NCI-H510A treated with DMSO at 0.1 percent for 48 hours (cell line): Measurements from ENCODE around the gene TARM1.
"Not testable (repeated sequence)": the region's sequence is repeated elsewhere in the genome, so short reads cannot be mapped to it uniquely, and the experiment has no call there.

Experiments
- DNase-seq: peaks from one replicate; lab custom pipeline; 2025; lab: John Stamatoyannopoulos, UW

The TARM1 gene

DNA sequence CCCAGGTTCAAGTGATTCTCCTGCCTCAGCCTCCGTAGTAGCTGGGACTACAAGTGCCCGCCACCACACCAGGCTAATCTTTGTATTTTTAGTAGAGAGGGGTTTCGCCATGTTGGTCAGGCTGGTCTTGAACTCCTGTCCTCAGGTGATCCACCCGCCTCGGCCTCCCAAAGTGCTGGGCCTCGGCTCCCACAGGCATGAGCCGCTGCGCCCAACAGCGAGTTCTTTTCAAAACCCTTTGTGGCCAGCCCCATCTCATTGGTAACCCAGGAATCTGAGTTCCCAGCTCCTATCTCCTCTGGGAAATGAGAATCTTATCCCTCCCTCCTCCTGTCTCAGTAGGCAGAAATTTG is 18.7 kb upstream of the TARM1 start:
- not testable (repeated sequence) for DNase-seq

DNA sequence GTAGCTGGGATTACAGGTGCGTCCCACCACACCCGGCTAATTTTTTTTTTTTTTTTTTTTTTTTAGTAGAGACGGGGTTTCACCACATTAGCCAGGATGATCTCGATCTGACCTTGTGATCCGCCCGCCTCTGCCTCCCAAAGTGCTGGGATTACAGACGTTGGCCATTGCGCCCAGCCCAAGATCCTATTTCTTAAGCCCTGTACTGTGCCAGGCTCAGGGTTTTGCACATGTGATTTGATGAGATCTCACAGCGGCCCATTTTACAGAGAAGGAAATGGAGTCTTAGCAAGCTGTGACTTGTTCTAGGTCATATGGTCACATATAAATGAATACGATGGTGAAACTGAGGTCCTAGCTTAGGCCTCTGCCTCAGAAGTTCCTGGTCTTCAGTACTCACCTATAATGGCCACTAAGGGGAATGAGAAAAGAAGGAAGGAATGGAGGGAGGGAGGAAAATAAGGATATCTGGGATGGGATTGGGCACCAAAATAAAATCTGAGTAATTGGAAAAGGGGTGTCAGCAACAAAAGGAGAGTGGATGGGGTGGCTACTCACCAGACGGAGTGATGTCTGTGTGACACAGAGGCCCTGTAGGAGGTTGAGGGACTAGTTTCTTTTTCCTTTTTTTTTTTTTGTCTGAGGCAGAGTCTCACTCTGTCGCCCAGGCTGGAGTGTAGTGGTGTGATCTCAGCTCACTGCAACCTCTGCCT is 18.2 kb upstream of the TARM1 start:
- no peak for DNase-seq

DNA sequence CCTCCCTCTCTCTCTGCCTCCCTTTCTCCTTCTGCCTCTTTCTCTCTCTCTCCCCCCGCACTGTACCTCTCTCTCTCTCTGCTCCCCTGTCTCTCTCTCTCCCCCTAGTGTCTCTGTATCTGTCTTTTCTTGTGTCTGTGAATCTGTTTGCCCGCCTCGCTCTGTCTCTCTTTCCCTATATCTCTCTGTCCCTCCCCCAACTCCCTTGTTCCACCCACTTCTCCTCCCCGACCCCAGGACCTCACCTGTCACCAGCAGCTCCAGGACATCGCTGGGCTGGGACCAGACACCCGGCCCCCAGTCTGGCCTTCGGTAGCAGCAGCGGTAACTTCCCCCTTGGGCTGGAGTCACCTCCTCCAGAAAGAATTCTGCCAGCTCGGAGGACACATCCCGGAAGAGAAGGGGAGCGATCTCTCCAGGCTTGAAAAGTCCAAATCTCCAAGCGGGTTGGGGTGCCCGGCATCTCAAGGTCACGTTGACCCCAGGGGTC is 15.5 kb upstream of the TARM1 start:
- DNase-seq = no peak

DNA sequence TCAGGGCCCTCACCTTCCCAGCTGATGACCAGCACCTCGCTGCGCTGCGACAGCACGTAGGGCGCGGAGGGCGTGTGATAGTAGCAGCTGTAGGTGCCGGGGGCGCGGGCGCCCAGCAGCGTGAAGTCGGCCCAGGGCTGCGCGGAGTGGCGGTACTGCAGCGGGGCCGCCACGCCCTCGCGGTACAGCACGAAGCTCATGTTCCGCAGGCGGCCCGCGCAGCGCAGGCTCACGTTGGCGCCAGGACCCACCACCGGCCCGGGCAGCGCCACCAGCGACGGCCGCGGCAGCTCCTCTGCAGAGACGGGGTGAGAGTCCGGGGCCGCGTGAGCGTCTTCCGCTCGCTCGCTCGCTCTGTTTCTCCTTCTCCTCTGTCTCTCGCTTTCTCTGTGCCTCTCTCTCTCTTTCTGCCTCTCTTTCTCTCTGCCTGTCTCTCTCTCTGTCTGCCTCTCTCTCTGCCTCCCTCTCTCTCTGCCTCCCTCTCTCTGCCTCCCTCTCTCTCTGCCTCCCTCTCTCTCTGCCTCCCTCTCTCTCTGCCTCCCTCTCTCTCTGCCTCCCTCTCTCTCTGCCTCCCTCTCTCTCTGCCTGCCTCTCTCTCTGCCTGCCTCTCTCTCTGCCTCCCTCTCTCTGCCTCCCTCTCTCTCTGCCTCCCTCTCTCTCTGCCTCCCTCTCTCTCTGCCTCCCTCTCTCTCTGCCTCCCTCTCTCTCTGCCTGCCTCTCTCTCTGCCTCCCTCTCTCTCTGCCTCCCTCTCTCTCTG is 14.9 kb upstream of the TARM1 start:
- not testable (repeated sequence) for DNase-seq

DNA sequence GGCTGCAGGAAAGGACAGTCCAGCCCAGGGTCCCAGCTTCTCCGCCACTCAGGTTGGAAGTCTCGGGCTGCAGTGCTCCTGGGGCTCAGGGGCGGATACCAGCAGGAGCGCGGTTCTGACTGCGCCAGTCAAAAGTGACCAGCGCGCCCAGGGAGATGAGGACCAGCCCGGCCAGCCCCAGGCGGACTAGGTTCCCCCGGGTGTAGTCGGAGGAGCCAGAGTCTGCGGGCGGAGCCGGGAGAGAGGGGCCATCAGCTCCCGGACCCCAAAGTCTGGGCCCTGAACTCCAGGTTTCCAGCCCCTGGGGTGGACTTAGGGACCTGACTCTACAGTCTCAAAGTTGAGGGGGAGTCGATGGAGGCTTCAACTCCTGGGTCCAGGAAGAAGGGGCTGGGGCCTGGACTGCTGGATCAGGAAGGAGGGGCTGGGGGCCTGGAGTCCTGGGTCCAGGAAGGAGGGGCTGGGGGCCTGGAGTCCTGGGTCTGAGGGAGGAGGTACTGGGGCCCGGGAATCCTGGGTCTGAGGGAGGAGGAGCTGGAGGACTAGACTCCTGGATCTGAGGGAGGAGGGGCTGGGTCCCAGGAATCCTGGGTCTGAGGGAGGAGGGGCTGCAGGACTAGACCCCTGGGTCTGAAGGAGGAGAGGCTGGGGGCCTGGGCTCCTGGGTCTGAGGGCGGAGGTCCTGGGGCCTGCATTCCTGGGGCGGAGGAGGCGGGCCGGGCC is 14.1 kb upstream of the TARM1 start:
- DNase-seq = no peak

DNA sequence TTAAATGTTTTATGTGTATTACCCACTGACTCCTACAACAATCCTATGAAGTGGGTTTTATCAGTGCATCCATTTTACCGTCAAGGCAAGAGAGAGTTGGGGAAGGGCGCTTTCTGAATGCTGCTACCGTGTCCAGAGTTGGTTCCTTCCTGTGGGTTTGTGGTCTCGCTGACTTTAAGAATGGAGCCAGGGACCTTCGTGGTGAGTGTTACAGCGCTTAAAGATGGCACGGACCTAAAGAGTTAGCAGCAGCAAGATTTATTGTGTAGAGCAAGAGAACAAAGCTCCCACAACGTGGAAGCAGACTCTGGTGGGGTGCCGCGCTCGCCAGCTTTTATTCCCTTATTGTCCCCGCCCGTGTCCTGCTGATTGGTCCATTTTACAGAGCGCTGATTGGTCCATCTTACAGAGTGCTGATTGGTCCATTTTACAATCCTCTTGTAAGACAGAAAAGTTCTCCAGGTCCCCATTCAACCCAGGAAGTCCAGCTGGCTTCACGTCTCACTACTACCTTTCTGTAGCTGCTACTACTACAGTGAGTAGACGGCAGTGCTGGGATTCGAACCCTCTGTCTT is 13.3 kb upstream of the TARM1 start:
- no peak for DNase-seq

DNA sequence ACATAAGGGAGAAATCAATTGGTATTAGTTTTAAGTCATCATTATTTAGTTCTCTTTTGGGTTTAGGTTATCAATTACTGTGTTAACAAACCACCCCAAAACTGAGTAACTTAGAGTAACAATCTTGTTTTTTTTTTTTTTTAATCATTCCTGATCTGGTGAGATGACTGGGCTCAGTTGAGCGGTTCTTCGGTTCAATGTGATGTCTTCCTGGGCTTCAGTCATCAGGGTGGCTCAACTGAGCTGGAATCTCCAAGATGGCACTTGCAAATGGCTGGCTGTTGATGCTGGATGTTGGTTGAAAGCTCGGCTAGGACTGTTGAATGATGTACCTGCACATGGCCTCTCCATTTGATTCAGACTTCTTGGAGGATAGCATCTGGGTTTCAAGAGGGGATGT is 3.2 kb upstream of the TARM1 start:
- DNase-seq = no peak

DNA sequence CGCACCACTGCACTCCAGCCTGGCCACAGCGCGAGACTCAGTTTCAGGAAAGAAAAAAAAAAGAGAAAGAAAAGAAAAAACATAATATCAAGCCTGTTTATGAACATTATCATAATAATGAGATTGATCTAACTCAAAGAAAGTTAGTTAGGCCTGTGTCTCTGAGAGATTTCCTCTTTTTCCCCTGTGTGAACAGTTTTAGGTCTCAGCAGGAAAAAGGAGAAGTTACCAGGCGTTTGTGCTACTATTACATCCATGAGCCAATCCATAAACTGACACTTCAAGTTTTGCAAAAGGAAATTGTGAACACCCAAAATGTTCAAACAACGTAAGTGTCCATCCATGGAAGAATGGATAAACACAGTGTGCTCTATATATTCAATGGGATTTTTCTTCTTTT is 3.8 kb downstream of the TARM1 start:
- DNase-seq = no peak

DNA sequence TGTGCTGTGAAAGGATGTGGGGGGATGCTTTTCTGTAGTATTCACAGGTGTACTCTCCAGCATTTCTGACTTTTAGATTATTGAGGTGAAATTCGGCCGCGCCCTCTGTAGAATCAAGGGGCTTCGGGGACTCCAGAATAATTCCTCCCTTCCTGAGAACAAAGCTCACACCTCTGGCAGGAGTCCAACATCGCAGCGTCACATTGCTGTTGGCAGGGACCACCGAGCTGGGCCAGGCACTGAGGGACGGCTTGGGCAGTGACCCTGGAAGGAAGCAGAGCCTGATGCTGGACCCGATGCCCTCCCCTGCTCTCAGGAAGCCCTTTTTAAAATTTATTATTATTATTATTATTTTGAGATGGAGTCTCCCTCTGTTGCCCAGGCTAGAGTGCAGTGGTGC is 6.3 kb downstream of the TARM1 start:
- DNase-seq = no peak

DNA sequence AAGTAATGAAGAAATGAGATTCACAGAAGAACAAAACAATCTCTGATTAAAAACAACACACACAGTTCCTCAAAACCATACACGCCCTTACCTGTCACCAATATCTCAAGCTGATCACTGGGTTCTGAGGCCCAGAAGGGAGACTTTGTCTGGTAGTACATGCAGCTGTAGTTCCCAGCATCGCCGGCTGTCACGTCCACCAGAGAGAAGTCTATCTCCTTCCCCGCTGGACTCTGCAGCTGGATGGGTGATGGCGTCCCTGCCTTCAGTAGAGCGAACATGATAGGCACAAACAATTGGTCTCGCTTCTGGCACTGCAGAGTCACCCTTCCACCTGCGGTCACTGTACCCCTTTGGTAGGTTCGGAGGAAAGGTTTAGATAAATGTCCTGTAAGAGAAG is 7.3 kb downstream of the TARM1 start:
- no peak for DNase-seq

DNA sequence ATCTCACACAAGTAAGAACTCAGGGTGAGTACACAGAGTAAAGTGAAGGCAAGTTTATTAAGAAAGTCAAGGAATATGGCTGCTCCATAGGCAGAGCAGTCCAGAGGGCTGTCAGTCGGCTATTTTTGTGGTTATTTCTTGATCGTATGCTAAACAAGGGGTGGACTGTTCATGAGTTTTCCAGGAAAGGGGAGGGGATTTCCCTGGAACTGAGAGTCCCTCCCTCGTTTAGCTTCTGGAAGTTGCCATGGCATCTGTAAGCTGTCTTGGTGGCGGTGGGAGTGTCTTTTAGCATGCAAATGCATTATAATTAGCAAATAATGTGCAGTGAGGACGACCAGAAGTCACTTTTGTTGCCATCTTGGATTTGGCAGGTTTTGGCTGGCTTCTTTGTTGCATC is 11.7 kb downstream of the TARM1 start:
- no peak for DNase-seq

DNA sequence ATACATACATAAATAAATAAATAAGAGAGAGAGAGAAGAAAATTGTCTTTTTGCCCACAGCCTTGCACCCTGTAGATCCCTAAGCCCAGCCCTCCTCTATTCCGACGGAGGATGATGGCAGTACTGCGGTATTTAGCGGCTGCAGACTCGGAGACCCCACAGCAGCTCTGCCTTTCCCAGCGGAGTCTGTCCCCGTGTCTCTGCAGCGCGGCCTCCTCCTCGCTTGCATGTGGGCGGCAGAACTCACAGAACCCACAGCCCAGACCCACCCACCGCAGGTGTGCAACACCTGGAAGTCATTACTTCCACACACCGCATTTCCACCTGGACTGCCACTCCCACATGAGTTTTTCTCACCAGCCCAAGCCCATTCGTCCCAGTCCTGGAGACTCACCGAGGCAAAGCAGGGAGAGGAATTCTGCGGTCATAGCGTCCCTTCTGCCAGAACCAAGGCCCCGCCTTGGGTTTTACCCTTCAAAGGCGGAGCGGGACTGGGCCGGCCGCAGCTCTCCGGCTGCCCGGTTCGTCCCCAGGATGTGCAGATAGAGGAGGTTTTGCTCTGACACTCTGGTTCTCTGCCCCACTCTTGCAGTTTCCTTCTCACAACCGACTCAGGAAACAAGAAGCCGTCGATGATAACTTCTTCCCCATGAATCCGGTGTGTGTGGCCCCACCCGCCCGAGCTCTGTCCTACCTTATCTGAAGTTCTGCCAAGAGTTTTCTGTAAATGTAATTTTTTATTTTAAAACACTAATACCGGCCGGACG is 17.6 kb downstream of the TARM1 start, which contains the start of gene VSTM1:
VSTM1 (minus strand) TSS at position 548 of the 767 bp plus-strand sequence; CDS start at position 428, 120 bp downstream.
- DNase-seq = no peak

DNA sequence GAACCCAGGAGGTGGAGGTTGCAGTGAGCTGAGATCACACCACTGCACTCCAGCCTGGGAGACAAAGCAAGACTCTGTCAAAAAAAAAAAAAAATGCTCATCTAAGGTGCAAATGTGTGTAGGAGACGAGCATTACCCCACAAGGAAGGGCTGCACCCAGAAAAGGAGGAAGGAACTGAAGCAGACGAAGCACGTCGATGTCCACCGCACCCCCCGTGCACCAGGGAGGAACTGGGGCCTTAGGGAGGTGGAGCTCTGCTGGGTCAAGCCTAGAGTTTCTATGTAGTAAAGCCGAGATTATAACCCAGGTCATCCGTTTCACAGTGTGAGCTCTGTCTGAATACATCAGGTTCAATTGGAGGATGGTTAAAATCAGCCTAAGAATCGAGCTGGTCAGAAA is 18.5 kb downstream of the TARM1 start:
- DNase-seq = no peak

DNA sequence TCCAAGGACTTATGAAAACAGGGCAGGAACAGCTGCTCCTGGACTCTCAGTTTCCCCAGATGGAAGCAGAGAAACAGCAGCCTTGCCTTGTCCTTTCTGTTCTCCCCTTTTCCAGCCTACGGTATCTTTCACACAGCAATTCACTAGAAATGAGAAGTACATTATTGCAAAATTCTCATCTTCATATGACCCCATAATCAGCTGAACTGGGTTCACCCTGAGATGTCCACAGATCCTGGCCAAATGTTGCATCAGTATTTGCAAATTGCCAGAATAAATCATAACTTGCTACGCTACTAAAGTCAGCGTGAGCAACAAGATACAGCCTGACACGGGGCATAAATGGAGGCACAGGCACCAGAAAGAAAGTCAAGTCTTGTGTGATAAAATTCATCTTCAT is 33.5 kb downstream of the TARM1 start:
- no peak for DNase-seq

DNA sequence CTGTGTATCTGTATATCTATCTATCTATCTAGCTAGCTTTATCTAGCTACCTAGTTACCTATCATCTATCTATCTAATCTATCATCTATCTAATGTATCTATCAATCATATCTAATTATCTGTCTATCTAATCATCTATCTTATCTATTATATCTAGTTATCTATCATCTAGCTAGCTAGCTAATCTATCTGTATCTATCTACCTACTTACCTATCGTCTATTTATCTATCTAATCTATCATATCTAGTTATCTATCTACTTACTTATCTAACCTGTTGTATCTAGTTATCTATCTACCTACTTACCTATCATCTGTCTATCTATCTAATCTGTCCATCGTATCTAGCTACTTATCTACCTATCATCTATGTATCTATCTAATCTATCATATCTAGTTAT is 35.4 kb downstream of the TARM1 start:
- no peak for DNase-seq

DNA sequence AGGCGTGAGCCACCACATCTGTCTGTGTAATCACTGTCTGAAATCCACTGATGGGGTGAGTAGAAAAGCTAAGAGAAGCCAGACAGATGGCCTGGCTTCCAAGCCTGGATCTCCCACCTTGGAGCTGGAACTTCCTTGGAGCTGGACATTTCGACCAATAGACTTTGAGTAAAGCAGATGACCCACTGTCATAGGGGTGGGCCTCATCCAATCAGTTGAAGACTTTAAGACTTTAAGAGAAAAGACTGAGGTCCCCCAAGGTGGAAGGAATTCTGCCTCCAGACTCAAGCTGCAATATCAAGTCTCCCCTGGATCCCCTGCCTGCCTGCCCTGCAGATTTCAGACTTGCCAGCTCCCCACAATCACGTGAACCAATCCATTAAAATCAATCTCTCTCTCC is 38.2 kb downstream of the TARM1 start:
- no peak for DNase-seq

DNA sequence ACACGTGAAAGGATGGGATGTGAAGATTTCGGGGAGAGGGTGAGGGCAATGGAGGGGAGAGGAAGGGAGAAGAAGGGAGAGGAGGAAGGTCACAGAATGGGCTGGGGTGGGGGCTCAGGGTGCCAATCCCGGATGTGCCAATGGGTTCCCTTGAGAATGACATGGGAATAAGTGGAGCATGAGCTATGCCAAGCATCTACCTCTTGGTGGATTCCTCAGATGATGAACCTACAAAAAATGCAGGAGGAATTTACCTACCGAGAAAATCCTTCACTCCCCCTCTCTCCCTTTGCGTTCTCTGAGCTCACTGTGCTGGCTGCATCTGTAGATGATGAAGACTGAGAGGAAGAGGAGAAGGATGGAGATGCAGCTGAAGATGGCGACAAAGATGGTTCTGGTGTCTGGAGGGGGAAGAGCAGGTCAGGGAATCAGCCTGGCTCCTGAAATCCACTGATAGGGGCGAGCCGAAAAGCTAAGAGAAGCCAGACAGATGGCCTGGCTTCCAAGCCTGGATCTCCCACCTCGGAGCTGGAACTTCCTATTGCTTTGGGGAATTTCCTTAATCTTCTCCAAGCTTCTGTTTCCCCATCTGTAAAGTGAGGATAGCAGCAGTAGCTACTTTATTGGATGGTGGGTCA is 39.1 kb downstream of the TARM1 start:
- no peak for DNase-seq

DNA sequence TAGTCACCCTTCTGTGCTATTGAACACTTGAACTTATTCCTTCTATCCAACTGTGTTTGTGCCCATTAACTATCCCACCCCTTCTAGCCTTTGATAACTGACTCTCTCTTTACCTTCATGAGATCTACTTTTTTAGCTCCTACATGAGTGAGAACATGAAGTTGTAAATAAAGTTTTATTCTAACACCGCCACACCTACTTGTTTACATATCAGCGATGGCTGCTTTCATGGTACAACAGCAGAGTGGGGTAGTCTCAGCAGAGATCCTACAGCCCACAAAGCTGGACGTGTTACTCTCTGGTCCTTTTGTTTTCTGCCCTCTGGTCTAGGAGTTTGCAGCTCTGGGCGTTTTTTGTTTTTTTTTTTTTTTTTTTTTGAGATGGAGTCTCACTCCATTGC is 41.2 kb downstream of the TARM1 start:
- no peak for DNase-seq

DNA sequence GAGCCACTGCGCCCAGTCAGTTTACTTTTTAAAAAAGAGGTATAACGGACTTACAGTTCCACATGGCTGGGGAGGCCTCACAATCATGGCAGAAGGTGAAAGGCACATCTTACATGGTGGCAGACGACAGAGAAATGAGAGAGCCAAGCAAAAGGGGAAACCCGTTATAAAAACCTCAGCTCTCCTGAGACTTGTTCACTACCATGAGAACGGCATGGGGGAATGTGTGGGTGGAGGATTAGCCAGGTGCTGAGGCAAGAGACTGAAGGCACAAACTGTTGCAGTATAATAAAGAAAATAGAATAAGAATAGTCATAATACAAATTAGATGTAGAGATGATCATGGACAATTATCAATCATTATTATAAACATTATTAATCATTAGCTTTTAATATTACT is 44.6 kb downstream of the TARM1 start:
- not testable (repeated sequence) for DNase-seq

DNA sequence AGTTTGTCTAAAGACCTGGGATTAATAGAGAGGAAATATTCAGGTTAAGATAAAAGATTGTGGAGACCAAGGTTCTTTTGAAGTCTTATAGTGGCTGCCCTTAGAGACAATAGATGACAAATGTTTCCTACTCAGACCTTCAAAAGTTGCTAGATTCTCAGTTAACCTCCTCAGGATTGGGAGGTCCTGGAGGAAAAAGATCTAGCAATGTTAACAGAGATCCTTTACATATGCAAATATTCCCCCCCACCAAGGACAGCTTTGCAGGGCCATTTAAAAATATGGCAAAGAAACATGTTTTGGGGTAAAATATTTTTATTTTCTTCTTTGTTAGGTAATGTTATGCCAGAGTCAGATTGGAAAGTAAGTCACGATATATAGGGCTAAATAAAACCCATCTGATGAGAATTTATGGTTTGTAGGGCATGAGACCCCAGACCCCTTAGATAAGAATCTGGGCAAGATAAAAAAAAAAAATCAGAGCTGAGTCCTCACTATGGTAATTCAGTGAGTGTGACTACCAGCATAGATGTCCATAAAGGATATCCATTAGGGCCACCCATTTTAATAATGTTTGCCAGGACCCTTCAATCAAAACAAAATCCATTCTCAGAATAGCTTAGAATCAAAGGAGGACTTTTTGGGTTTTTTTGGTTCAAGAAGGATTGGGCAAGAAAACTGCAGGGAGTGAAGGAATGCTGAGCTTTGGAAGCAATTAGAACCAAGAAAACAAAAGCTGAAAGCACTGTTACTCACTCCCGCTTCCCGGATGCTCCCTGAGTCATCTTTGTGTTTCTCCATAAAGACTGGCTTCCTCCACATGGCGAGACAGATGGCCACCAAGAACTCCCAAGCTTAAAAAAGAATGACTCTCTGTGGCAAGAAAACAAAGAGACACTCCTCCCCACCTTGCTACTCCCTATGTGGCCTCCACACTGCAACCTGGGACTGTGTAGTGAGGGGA is 45.7 kb downstream of the TARM1 start:
- no peak for DNase-seq
